PC-9 (cell line): ENCODE results near the gene TMEM35B.
"Not testable (repeated sequence)": the region's sequence is repeated elsewhere in the genome, so short reads cannot be mapped to it uniquely, and the experiment has no call there.

Source experiments
- EZH2 ChIP-seq: fragments of 200-600 bp; sonication (generic); IDR thresholded peaks from 2 replicates; pipeline ENCODE4 v1.8.0; 2017; ENCODE audit warnings: antibody characterized with exemption, low read depth
- TF ChIP-seq, protein P1 (sequence below): fragments of 200-600 bp; sonication (generic); conservative IDR thresholded peaks from 2 replicates; pipeline ENCODE4 v1.6.1; 2017; ENCODE audit warnings: mixed run types, antibody characterized with exemption, mild to moderate bottlenecking, moderate library complexity

DNA sequence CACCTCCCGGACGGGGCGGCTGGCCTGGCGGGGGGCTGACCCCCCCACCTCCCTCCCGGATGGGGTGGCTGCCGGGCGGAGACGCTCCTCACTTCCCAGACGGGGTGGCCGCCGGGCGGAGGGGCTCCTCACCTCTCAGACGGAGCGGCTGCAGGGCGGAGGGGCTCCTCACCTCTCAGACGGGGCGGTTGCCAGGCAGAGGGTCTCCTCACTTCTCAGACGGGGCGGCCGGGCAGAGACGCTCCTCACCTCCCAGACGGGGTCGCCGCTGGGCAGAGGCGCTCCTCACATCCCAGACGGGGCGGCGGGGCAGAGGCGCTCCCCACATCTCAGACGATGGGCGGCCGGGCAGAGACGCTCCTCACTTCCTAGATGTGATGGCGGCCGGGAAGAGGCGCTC, 17.5 kb downstream of the TMEM35B start:
- TF ChIP-seq, protein P1, sequence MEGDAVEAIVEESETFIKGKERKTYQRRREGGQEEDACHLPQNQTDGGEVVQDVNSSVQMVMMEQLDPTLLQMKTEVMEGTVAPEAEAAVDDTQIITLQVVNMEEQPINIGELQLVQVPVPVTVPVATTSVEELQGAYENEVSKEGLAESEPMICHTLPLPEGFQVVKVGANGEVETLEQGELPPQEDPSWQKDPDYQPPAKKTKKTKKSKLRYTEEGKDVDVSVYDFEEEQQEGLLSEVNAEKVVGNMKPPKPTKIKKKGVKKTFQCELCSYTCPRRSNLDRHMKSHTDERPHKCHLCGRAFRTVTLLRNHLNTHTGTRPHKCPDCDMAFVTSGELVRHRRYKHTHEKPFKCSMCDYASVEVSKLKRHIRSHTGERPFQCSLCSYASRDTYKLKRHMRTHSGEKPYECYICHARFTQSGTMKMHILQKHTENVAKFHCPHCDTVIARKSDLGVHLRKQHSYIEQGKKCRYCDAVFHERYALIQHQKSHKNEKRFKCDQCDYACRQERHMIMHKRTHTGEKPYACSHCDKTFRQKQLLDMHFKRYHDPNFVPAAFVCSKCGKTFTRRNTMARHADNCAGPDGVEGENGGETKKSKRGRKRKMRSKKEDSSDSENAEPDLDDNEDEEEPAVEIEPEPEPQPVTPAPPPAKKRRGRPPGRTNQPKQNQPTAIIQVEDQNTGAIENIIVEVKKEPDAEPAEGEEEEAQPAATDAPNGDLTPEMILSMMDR = not testable (repeated sequence)
- not testable (repeated sequence) for TF ChIP-seq EZH2
